HG03103 (cell line): Measurements from ENCODE around the gene DTNB.
A peak's percentile ranks its signal among the peaks of the same experiment; 100 is the strongest.
"Not testable (repeated sequence)": the region's sequence is repeated elsewhere in the genome, so short reads cannot be mapped to it uniquely, and the experiment has no call there.

Experiments used
- ATAC-seq: cut with Tn5 transposase; IDR thresholded peaks from one replicate; pipeline ENCODE4 v1.9.1; 2021; ENCODE audit warnings: low read depth; ENCODE audit not compliant: unreplicated experiment

The DTNB gene

GRCh38 chr2:25426326-25426725 lies 247.1 kb downstream of the DTNB start:
- ATAC-seq = no peak

DNA sequence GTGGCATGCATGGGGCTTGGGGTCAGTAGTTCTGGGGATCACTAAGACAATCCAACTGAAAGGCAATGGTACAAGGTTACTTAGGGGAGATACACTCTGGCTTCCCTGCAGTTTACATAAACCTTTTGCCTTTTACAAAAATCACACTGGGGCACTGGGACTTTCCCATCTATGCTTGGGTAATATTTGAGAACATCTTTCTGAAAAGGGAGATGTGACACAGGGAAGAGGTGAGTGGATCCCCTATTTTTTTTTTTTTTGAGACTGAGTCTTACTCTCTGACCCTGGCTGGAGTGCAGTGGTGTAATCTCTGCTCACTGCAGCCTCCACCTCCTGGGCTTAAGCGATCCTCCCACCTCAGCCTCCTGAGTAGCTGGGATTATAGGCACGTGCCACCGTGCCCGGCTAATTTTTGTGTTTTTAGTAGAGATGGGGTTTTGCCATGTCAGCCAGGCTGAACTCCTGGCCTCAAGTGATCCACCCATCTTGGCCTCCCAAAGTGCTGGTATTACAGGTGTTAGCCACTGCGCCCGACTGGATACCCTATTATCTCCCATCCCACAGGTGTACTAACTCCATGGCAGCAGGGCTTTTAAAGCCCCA lies 248.8 kb downstream of the DTNB start:
- no peak for ATAC-seq

GRCh38 chr2:25421820-25422411 lies 251.5 kb downstream of the DTNB start:
- no peak for ATAC-seq

GRCh38 chr2:25421289-25421688 lies 252.1 kb downstream of the DTNB start:
- ATAC-seq = no peak

GRCh38 chr2:25420820-25421237 lies 252.5 kb downstream of the DTNB start:
- peak; percentile 28 for ATAC-seq

DNA sequence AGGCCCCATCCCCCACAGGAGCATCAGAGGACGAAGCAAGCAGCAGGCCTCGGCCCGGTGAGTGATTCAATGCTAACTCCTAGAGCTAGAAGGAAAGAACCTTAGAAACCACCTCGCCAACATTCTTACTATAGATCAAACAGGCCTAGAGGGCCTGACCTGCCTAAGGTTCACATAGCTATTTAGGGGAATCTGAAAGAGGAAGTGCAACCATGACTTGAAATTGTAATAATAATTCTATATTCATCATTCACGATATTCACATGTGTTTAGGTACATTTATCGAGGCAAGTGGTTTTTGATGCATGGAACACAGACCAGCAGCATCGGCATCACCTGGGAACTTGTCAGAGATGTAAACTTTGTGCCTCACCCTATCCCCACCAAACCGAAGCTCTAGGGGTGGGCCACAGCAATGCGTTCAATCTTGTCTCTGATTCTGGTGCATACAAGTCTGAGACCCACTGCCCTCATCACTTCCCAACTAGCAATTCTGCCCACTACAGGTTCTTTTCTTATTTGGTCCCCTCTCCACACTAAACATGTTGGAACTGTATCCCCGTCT lies 253.6 kb downstream of the DTNB start:
- ATAC-seq = peak; percentile 59

- ATAC-seq = no peak
These were observed 254.3 kb downstream of the DTNB start for GRCh38 chr2:25418944-25419677.

GRCh38 chr2:25417715-25418369 lies 255.5 kb downstream of the DTNB start:
- no peak for ATAC-seq

DNA sequence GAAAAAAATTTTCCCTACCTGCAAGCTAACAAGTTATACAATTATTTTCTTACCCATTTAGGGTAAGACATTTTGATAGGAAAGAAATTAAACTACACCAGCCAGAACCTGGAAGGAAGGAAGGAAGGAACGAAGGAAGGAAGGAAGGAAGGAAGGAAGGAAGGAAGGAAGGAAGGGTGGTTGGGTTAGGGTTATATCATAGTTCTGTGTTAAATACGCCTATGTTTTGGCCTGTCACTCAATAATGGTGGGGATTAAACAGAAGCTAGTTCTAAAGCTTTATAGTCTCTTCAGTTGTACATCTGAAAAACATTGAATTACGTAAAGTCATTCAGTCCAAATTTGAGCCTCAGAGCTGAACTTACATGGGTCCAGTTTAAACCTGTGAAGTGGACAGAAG lies 256.7 kb downstream of the DTNB start:
- ATAC-seq = no peak

DNA sequence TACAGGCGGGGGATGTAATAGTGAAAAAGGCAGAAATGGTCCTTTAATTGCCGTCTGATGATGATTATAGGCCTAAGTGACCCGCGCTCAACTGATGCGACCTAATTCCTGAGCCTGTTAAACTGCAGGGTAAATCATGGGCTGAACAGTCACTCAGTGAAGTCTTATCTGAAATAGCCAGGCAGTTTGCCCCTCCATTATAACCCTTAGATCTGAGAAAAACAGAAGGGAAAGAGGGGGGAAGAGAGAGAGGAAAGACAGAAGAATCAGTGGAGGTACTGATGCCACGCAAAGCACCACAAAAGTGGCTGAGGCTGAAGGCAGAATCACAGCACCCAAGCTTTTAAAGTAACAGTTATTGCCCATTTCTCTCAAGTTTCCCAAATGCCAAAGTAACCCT lies 258.6 kb downstream of the DTNB start:
- ATAC-seq = no peak

GRCh38 chr2:25413409-25413808 lies 260.0 kb downstream of the DTNB start:
- not testable (repeated sequence) for ATAC-seq

GRCh38 chr2:25411753-25412152 lies 261.6 kb downstream of the DTNB start:
- ATAC-seq = no peak

DNA sequence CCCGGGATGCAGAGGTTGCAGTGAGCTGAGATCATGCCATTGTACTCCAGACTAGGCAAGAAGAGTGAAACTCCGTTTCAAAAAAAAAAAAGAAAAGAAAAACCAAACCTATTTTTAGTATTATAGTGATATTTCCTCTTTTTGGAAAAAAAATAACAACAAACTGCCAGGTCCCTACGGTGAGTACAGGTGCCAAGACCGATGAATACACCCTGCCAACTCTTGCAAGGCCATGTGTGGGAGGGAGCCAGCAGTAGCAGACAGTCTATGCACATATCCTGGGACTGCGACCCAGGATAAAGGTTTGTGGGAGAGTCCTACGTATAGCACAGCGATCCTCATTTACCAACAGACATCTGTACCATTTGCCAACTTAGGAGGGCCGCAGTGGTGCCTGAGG lies 262.1 kb downstream of the DTNB start:
- no peak for ATAC-seq

DNA sequence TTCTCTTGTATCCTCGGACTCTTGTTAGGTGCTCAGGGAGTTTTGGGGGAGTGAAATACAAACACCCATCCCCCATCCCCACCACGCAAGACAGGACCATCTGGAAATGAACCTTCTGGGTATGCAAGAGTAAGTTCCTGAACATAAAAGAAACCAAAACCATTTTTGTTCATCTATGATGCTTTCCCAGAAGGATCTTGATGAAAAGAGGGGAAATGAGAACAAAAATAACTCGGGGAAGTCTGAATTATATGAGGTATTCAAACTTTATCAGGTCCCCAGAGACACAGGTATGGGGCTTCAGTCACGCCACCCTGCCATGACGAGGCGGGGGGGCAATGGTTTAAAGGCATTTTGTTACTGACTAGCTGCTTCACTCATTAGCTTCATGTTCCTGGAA lies 263.0 kb downstream of the DTNB start:
- ATAC-seq = no peak

DNA sequence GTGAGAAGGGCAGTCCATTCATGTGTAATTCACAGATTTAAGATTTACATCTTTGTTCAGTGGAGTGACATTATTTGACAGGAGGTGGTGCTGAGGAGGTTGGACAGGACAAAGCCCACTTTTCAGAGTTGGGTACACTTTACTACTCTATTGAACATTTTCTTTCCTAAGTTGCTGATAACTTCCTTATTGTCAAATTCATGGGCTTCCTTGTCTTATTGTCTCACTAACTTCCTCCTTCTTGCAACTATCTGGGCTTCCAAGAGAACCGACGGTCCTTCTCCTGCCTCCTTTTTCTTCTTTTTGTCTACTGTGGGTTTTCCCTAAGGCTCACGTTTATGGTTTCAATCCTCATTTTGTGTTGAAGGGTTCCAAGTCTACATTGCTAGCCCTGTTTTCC lies 263.9 kb downstream of the DTNB start:
- ATAC-seq = no peak

DNA sequence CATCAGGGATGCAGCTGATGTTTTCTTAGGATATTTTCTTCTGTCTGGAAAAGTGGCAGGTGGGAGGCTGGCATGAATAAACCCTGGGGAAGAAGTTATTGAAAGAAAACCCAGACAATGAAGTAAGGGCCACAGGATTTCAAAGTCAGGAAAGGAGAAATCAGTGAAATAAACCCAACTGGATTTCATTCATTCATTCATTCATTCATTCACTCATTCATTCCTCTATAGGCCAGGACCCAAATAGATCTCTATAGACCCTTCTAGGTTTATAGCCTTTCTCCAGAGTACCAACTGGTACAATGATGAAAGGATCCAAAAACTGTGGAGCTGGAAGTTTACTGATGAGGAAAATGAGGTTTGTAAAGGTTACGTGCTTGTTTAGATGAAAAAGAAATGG lies 264.3 kb downstream of the DTNB start:
- no peak for ATAC-seq

- no peak for ATAC-seq
These were observed 267.6 kb downstream of the DTNB start for GRCh38 chr2:25405611-25406295.

DNA sequence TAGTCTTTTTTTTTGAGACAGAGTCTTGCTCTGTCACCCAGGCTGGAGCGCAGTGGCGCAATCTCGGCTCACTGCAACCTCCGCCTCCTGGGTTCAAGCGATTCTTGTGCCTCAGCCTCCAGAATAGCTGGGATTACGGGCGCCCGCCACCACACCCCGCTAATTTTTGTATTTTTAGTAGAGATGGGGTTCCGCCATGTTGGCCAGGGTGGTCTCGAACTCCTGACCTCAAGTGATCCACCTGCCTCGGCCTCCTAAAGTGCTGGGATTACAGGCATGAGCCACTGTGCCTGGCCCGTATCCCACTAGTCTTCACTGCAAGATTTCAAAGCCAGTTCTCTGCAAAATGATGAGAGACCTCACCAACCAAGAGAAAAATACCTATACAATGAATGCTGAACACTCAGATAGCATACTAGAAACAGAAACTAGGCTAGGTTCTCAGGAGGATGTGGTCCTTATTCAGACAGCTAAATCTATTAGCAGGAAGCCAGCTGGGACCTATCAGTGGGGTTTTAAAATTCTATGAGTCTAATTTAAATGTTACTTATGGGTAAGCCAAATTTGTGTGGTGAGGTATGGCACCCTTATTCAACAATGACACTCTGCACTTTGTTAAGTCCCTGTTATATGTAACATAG lies 270.1 kb downstream of the DTNB start:
- ATAC-seq = peak; percentile 71

- ATAC-seq = peak; percentile 40
These were observed 270.9 kb downstream of the DTNB start for GRCh38 chr2:25402477-25402876.
